Vagina (tissue), 2 donors: ENCODE data around the gene SH3RF1. TPM values are rescaled to one million over a fixed set of nuclear protein-coding genes. Genes with fewer than 3 reads are reported as not detected.
"Not testable (repeated sequence)": the region's sequence is repeated elsewhere in the genome, so short reads cannot be mapped to it uniquely, and the experiment has no call there.

Experiments
- DNase-seq, 2 donors: peaks; one replicate each; pipeline ENCODE4 v3.0.0-alpha.2; 2017; ENCODE audit errors: extremely low spot score in 2 of 2
- H3K27ac ChIP-seq: fragments of 200-600 bp; sonication (generic); one replicate; pipeline ENCODE4 v1.5.1; 2019
- H3K27me3 ChIP-seq: fragments of 200-600 bp; sonication (generic); one replicate; pipeline ENCODE4 v1.5.1; 2019
- H3K36me3 ChIP-seq, 2 donors: fragments of 200-600 bp; sonication (generic); one replicate each; pipeline ENCODE4 v1.5.1; 2017 to 2019
- H3K4me1 ChIP-seq: fragments of 200-600 bp; sonication (generic); one replicate; pipeline ENCODE4 v1.5.1; 2019
- H3K4me3 ChIP-seq, 2 donors: fragments of 200-600 bp; sonication (generic); 1 replicate in 1 of 2; 2 replicates in 1 of 2; pipeline ENCODE4 v1.5.1; 2016 to 2019
- H3K9me3 ChIP-seq: fragments of 200-600 bp; sonication (generic); one replicate; pipeline ENCODE4 v1.5.1; 2019
- CTCF ChIP-seq, 3 experiments: fragments of 450-650 bp in 2 of 3; fragments of 200-600 bp in 1 of 3; sonication (generic) in 1 of 3; IDR thresholded peaks; one replicate each; pipeline ENCODE4 v1.5.1; 2017 to 2019; ENCODE audit warnings: antibody characterized with exemption in 3 of 3, mild to moderate bottlenecking in 2 of 3, moderate library complexity in 2 of 3
- POLR2A ChIP-seq, 2 donors: fragments of 450-650 bp; IDR thresholded peaks; one replicate each; pipeline ENCODE4 v1.6.1; 2017; ENCODE audit warnings: antibody characterized with exemption in 2 of 2, mild to moderate bottlenecking in 2 of 2, moderate library complexity in 2 of 2
- POLR2AphosphoS5 ChIP-seq, 2 donors: sonication (generic); formaldehyde crosslinking; IDR thresholded peaks; one replicate each; pipeline ENCODE4 v1.9.0; 2017; ENCODE audit warnings: antibody characterized with exemption in 2 of 2, mild to moderate bottlenecking in 2 of 2, low read depth in 1 of 2; ENCODE audit not compliant: insufficient read depth in 1 of 2
- intact Hi-C: fragments of 100-400 bp; cut with DNase I; formaldehyde crosslinking; loops from one replicate; pipeline ENCODE4 v1.15.1; 2023
- total RNA-seq: library from RNA; depleted of rRNA; stranded (reverse); fragments of >200 nt; gene quantifications from one replicate; pipeline ENCODE4 v1.2.3, GENCODE V29; 2016

The SH3RF1 gene
- total RNA-seq, 1 donor from 2014 or later: 16.0 TPM

- intact Hi-C loops: no loop called here
- TF ChIP-seq POLR2A (IDR thresholded peaks at IDR 0.05) (no peak), POLR2AphosphoS5 (IDR thresholded peaks at IDR 0.05; ENCODE audit: insufficient read depth in 1 of 2, low read depth in 1 of 2) (no peak)
- no peak for DNase-seq
- Histone ChIP-seq H3K36me3 (no peaks in the 10 kb centered on the region), H3K9me3 (no peaks in the 10 kb centered on the region), H3K27me3 (no peaks in the 10 kb centered on the region), H3K4me3 (no peak overlapping the region), H3K27ac (no peak overlapping the region), H3K4me1 (peaks cover 39% of the 10 kb centered on the region)
Measured at GRCh38 chr4:169205075-169205743, 65.5 kb downstream of the SH3RF1 start.

- intact Hi-C loops: no loop called here
Measured at GRCh38 chr4:169203891-169204290, 66.9 kb downstream of the SH3RF1 start.

GRCh38 chr4:169203278-169203677, 67.5 kb downstream of the SH3RF1 start:
- H3K4me3 ChIP-seq, DNase-seq, H3K9me3 ChIP-seq, H3K36me3 ChIP-seq, H3K27me3 ChIP-seq, H3K27ac ChIP-seq, intact Hi-C loops: not testable (repeated sequence)
- H3K4me1 ChIP-seq: peaks cover 42% of the 10 kb centered on the region

More at GRCh38 chr4:169203891-169204290, 66.9 kb downstream of the SH3RF1 start:
- no peak for TF ChIP-seq CTCF (IDR thresholded peaks at IDR 0.05)
- TF ChIP-seq POLR2A (IDR thresholded peaks at IDR 0.05): no peak
- no peak for TF ChIP-seq POLR2AphosphoS5 (IDR thresholded peaks at IDR 0.05; ENCODE audit: insufficient read depth in 1 of 2, low read depth in 1 of 2)
- Histone ChIP-seq H3K4me1 (peaks cover 42% of the 10 kb centered on the region), H3K27me3 (no peaks in the 10 kb centered on the region), H3K4me3 (no peak overlapping the region), H3K27ac (no peak overlapping the region), H3K9me3 (no peaks in the 10 kb centered on the region), H3K36me3 (no peaks in the 10 kb centered on the region)
- DNase-seq: no peak

GRCh38 chr4:169202878-169203277, 67.9 kb downstream of the SH3RF1 start:
- intact Hi-C loops: no loop called here
- DNase-seq: no peak
- Histone ChIP-seq H3K4me3 (no peak overlapping the region), H3K9me3 (no peaks in the 10 kb centered on the region), H3K27me3 (no peaks in the 10 kb centered on the region), H3K36me3 (no peaks in the 10 kb centered on the region), H3K4me1 (peaks cover 42% of the 10 kb centered on the region), H3K27ac (no peak overlapping the region)
- TF ChIP-seq POLR2AphosphoS5 (IDR thresholded peaks at IDR 0.05; ENCODE audit: insufficient read depth in 1 of 2, low read depth in 1 of 2) (no peak), POLR2A (IDR thresholded peaks at IDR 0.05) (no peak), CTCF (IDR thresholded peaks at IDR 0.05) (no peak)

GRCh38 chr4:169202145-169202699, 68.5 kb downstream of the SH3RF1 start:
- no peak for DNase-seq
- TF ChIP-seq POLR2AphosphoS5 (IDR thresholded peaks at IDR 0.05; ENCODE audit: insufficient read depth in 1 of 2, low read depth in 1 of 2) (no peak), CTCF (IDR thresholded peaks at IDR 0.05) (no peak), POLR2A (IDR thresholded peaks at IDR 0.05) (no peak)
- intact Hi-C loops: no loop called here

More at GRCh38 chr4:169202145-169202699, 68.5 kb downstream of the SH3RF1 start:
- H3K27me3 ChIP-seq: no peaks in the 10 kb centered on the region
- no peaks in the 10 kb centered on the region for H3K36me3 ChIP-seq
- H3K9me3 ChIP-seq: no peaks in the 10 kb centered on the region
- peak overlapping the region; percentile 39 for H3K27ac ChIP-seq
- no peak overlapping the region for H3K4me3 ChIP-seq
- peaks cover 42% of the 10 kb centered on the region for H3K4me1 ChIP-seq
